Keratinocyte (primary cell): ENCODE results near the gene ANOS1.

Source experiments
- EZH2 ChIP-seq: IDR thresholded peaks from one replicate; pipeline ENCODE4 v1.6.1; 2012; ENCODE audit warnings: inconsistent platforms, mild to moderate bottlenecking, low read length, moderate library complexity
- TF ChIP-seq, protein P1 (sequence below), 3 experiments: IDR thresholded peaks in 1 of 3; conservative IDR thresholded peaks in 1 of 3; optimal IDR thresholded peaks in 1 of 3; 2 replicates in 2 of 3; 3 replicates in 1 of 3; pipeline versions ENCODE3 to v1.5.1; 2011; ENCODE audit warnings: low read length in 3 of 3, mild to moderate bottlenecking in 3 of 3, moderate library complexity in 2 of 3, control low read depth in 1 of 3, inconsistent platforms in 1 of 3; ENCODE audit not compliant: insufficient read depth in 2 of 3; ENCODE audit errors: extremely low read depth in 1 of 3

DNA sequence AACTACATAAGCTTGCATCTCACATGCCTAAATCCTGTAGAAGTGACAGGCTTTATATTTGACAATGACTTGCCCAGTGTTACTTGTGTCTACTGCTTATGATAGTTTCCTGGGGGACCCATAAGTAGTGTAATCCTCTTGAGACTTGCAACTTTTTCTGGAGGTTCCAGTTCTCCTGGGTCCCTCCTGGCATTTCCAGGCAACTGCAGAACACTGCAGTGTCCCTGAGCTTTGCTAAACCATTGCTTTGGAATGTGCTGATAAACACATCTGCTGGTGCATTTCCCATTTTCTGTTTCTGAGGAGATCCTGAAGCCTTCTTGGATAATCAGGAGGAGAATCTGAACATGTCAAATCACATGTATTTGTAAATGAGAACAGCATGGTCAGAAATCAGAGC lies 82.0 kb downstream of the ANOS1 start:
- TF ChIP-seq, protein P1, sequence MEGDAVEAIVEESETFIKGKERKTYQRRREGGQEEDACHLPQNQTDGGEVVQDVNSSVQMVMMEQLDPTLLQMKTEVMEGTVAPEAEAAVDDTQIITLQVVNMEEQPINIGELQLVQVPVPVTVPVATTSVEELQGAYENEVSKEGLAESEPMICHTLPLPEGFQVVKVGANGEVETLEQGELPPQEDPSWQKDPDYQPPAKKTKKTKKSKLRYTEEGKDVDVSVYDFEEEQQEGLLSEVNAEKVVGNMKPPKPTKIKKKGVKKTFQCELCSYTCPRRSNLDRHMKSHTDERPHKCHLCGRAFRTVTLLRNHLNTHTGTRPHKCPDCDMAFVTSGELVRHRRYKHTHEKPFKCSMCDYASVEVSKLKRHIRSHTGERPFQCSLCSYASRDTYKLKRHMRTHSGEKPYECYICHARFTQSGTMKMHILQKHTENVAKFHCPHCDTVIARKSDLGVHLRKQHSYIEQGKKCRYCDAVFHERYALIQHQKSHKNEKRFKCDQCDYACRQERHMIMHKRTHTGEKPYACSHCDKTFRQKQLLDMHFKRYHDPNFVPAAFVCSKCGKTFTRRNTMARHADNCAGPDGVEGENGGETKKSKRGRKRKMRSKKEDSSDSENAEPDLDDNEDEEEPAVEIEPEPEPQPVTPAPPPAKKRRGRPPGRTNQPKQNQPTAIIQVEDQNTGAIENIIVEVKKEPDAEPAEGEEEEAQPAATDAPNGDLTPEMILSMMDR (optimal IDR thresholded peaks at IDR 0.05 in 1 of 3, IDR thresholded peaks at IDR 0.05 in 1 of 3, conservative IDR thresholded peaks at IDR 0.05 in 1 of 3; ENCODE audit: extremely low read depth in 1 of 3, insufficient read depth in 2 of 3, low read length in 3 of 3), result no peak
- no peak for TF ChIP-seq EZH2
